Measurements from ENCODE around the gene WDR3.

The WDR3 gene

DNA sequence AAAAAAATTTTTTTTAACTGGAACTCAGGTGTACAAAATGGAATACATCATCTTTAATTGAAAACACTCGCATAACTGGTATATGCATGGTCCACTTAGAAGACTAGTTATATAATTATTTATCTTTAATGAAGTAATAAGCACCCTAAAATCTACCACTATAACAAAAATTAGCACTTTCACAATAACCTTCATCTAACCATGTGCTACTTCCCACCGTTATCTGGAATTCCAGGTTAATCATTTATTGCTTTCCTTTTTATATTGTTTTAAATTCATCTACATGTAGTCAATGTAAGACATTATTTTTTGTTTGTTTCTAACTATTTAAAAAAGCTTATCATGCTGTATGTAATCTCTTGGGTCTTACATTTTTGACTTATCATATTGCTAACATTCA is 39.1 kb upstream of the WDR3 start:
- Histone ChIP-seq H3F3A (ENCODE audit: control insufficient read depth, insufficient read depth) (no peaks in the 10 kb centered on the region), H3K79me2 (ENCODE audit: control insufficient read depth, low read length) (no peaks in the 10 kb centered on the region), H3K36me3 (ENCODE audit: control insufficient read depth, low read length) (no peaks in the 10 kb centered on the region), H3K4me1 (ENCODE audit: control insufficient read depth, low read length) (no peaks in the 10 kb centered on the region), H4K20me1 (ENCODE audit: control insufficient read depth, insufficient read depth, low read depth, low read length) (no peaks in the 10 kb centered on the region), H3K4me3 (ENCODE audit: low read length) (no peak overlapping the region), H3K9me3 (ENCODE audit: control insufficient read depth, insufficient read depth, low read length) (no peaks in the 10 kb centered on the region), H3K27ac (ENCODE audit: low read depth, low read length) (no peak overlapping the region), H3K9me2 (replicated peaks; ENCODE audit: control insufficient read depth, low read length) (no peaks in the 10 kb centered on the region), H3K4me2 (ENCODE audit: low read length) (no peak overlapping the region), H3K27me3 (ENCODE audit: control insufficient read depth, low read length) (no peaks in the 10 kb centered on the region)
- TF ChIP-seq EZH2phosphoT487 (IDR thresholded peaks at IDR 0.05; ENCODE audit: borderline replicate concordance, low read length), result no peak
- TF ChIP-seq, protein P1, sequence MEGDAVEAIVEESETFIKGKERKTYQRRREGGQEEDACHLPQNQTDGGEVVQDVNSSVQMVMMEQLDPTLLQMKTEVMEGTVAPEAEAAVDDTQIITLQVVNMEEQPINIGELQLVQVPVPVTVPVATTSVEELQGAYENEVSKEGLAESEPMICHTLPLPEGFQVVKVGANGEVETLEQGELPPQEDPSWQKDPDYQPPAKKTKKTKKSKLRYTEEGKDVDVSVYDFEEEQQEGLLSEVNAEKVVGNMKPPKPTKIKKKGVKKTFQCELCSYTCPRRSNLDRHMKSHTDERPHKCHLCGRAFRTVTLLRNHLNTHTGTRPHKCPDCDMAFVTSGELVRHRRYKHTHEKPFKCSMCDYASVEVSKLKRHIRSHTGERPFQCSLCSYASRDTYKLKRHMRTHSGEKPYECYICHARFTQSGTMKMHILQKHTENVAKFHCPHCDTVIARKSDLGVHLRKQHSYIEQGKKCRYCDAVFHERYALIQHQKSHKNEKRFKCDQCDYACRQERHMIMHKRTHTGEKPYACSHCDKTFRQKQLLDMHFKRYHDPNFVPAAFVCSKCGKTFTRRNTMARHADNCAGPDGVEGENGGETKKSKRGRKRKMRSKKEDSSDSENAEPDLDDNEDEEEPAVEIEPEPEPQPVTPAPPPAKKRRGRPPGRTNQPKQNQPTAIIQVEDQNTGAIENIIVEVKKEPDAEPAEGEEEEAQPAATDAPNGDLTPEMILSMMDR (IDR thresholded peaks at IDR 0.05; ENCODE audit: low read depth, low read length, poor library complexity, severe bottlenecking), result no peak

GRCh38 chr1:117892512-117892911 is 37.0 kb upstream of the WDR3 start:
- Histone ChIP-seq H3K4me3 (ENCODE audit: low read length) (no peak overlapping the region), H4K20me1 (ENCODE audit: control insufficient read depth, insufficient read depth, low read depth, low read length) (no peaks in the 10 kb centered on the region), H3K27me3 (ENCODE audit: control insufficient read depth, low read length) (no peaks in the 10 kb centered on the region), H3K36me3 (ENCODE audit: control insufficient read depth, low read length) (peaks cover 12% of the 10 kb centered on the region), H3K4me2 (ENCODE audit: low read length) (no peak overlapping the region), H3K9me3 (ENCODE audit: control insufficient read depth, insufficient read depth, low read length) (no peaks in the 10 kb centered on the region), H3K79me2 (ENCODE audit: control insufficient read depth, low read length) (no peaks in the 10 kb centered on the region), H3K9me2 (replicated peaks; ENCODE audit: control insufficient read depth, low read length) (no peaks in the 10 kb centered on the region), H3F3A (ENCODE audit: control insufficient read depth, insufficient read depth) (no peaks in the 10 kb centered on the region), H3K4me1 (ENCODE audit: control insufficient read depth, low read length) (no peaks in the 10 kb centered on the region), H3K27ac (ENCODE audit: low read depth, low read length) (no peak overlapping the region)
- no peak for TF ChIP-seq EZH2phosphoT487 (IDR thresholded peaks at IDR 0.05; ENCODE audit: borderline replicate concordance, low read length)
- TF ChIP-seq, protein P1 (IDR thresholded peaks at IDR 0.05; ENCODE audit: low read depth, low read length, poor library complexity, severe bottlenecking), result no peak

DNA sequence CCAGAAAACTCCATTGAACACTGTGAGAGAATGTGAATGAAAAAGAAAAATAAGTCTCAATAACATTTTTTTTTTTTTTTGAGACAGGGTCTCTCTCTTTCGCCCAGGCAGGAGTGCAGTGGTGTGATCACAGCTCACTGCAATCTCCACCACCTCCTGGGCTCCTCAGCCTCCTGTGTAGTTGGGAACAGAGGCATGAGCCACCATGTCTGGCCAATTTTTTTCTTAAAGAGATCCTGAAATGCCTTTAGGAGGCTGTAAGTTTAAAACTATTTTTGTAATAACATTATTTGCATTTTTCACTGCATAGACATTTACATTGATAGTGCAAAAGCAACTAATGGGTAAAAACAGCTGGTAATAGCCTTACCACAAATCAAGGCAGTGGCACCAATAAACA is 35.5 kb upstream of the WDR3 start:
- no peaks in the 10 kb centered on the region for H3K79me2 ChIP-seq (ENCODE audit: control insufficient read depth, low read length)
- H3F3A ChIP-seq (ENCODE audit: control insufficient read depth, insufficient read depth), result no peaks in the 10 kb centered on the region
- H3K9me2 ChIP-seq (replicated peaks; ENCODE audit: control insufficient read depth, low read length), result no peaks in the 10 kb centered on the region

More for the DNA sequence above, 35.5 kb upstream of the WDR3 start:
- Histone ChIP-seq H3K27me3 (ENCODE audit: control insufficient read depth, low read length) (no peaks in the 10 kb centered on the region), H4K20me1 (ENCODE audit: control insufficient read depth, insufficient read depth, low read depth, low read length) (no peaks in the 10 kb centered on the region), H3K9me3 (ENCODE audit: control insufficient read depth, insufficient read depth, low read length) (no peaks in the 10 kb centered on the region), H3K36me3 (ENCODE audit: control insufficient read depth, low read length) (peaks cover 12% of the 10 kb centered on the region), H3K4me2 (ENCODE audit: low read length) (no peak overlapping the region), H3K4me1 (ENCODE audit: control insufficient read depth, low read length) (no peaks in the 10 kb centered on the region), H3K27ac (ENCODE audit: low read depth, low read length) (no peak overlapping the region), H3K4me3 (ENCODE audit: low read length) (no peak overlapping the region)
- TF ChIP-seq, protein P1 (IDR thresholded peaks at IDR 0.05; ENCODE audit: low read depth, low read length, poor library complexity, severe bottlenecking), result no peak
- no peak for TF ChIP-seq EZH2phosphoT487 (IDR thresholded peaks at IDR 0.05; ENCODE audit: borderline replicate concordance, low read length)

Data from DOHH2 (cell line).